HCT116 (cell line): ENCODE data around the gene PDXK. TPM values are rescaled to one million over a fixed set of nuclear protein-coding genes. Genes with fewer than 3 reads are reported as not detected.

Source experiments
- ATAC-seq: fragments of 200-7000 bp; cut with Tn5 transposase; 2 replicates; pipeline ENCODE4 v1.9.1; 2020; ENCODE audit warnings: mild to moderate bottlenecking, moderate library complexity
- BruUV-seq: library from RNA; stranded (reverse); fragments of 400-500 nt; replicated peaks from 2 replicates; lab custom pipeline; 2021; lab: Mats Ljungman, UMichigan
- CTCF ChIA-PET: fragments of 300-600 bp; sonication (Branson Sonifier 250); formaldehyde crosslinking; loops from one replicate; lab custom pipeline; 2021; ENCODE audit warnings: antibody characterized with exemption; lab: Charles Lee
- POLR2A ChIA-PET: fragments of 300-600, 350-600 bp; sonication (Branson Sonifier 250); formaldehyde crosslinking; loops from one replicate; lab custom pipeline; 2021; ENCODE audit warnings: antibody characterized with exemption; lab: Charles Lee
- RAD21 ChIA-PET, 2 experiments: fragments of 300-600 bp; sonication (Branson Sonifier 250); formaldehyde crosslinking; loops; one replicate each; lab custom pipeline; 2023; ENCODE audit warnings: low total read pairs in 2 of 2; ENCODE audit not compliant: uncharacterized antibody in 2 of 2, unreplicated experiment in 2 of 2, low non-redundant PET in 1 of 2; lab: Charles Lee
- DNase-seq: peaks from one replicate; pipeline ENCODE4 v3.0.0-alpha.2; 2010; ENCODE audit warnings: low read depth, low spot score
- H2AFZ ChIP-seq: fragments of 200-600 bp; shearing (Covaris generic), sonication (generic); 2 replicates; pipeline ENCODE4 v1.6.1; 2017; ENCODE audit warnings: low read depth, mixed run types, mixed read lengths, antibody characterized with exemption, low read length; ENCODE audit not compliant: poor library complexity, severe bottlenecking
- H3K27ac ChIP-seq: 2 replicates; pipeline ENCODE4 v1.5.1; 2012; ENCODE audit warnings: low read depth, low read length
- H3K27me3 ChIP-seq: fragments of 200-600 bp; sonication (generic); 2 replicates; pipeline ENCODE4 v1.6.1; 2016; ENCODE audit warnings: mixed run types, low read length, mixed read lengths; ENCODE audit not compliant: insufficient read depth
- H3K36me3 ChIP-seq, 2 experiments: fragments of 200-500 bp in 1 of 2; fragments of 200-600 bp in 1 of 2; sonication (Bioruptor generic) in 1 of 2; sonication (generic) in 1 of 2; 2 replicates each; pipeline versions ENCODE4 v1.5.1 to v1.6.1; 2014 to 2016; ENCODE audit warnings: low read length in 2 of 2, inconsistent platforms in 1 of 2, mixed read lengths in 1 of 2, mixed run types in 1 of 2; ENCODE audit not compliant: insufficient read depth in 2 of 2, control insufficient read depth in 1 of 2
- H3K4me1 ChIP-seq, 2 experiments: fragments of 200-600 bp in 1 of 2; sonication (generic) in 1 of 2; 2 replicates each; pipeline versions ENCODE4 v1.5.1 to v1.6.1; 2012 to 2017; ENCODE audit warnings: low read length in 2 of 2, inconsistent platforms in 1 of 2, mild to moderate bottlenecking in 1 of 2, mixed read lengths in 1 of 2, mixed run types in 1 of 2, moderate library complexity in 1 of 2; ENCODE audit not compliant: insufficient read depth in 2 of 2, control insufficient read depth in 1 of 2
- H3K4me2 ChIP-seq: fragments of 200-600 bp; sonication (generic); 2 replicates; pipeline ENCODE4 v1.6.1; 2017; ENCODE audit warnings: mixed run types, low read length, mixed read lengths
- H3K4me3 ChIP-seq, 2 experiments: fragments of 200-600 bp in 1 of 2; sonication (generic) in 1 of 2; replicated peaks in 1 of 2; 2 replicates each; pipeline ENCODE4 v1.5.1; 2011 to 2016; ENCODE audit warnings: low read length in 2 of 2, control low read depth in 1 of 2, low read depth in 1 of 2, mild to moderate bottlenecking in 1 of 2, mixed read lengths in 1 of 2, mixed run types in 1 of 2
- H3K79me2 ChIP-seq: fragments of 200-600 bp; sonication (generic); 2 replicates; pipeline ENCODE4 v1.6.1; 2017; ENCODE audit warnings: mild to moderate bottlenecking, mixed run types, low read length, moderate library complexity, mixed read lengths; ENCODE audit not compliant: insufficient read depth
- H3K9ac ChIP-seq: fragments of 200-600 bp; sonication (generic); 2 replicates; pipeline ENCODE4 v1.6.1; 2016; ENCODE audit warnings: low read length, mixed read lengths
- H3K9me2 ChIP-seq: fragments of 200-600 bp; sonication (generic), shearing (Covaris generic); 2 replicates; pipeline ENCODE4 v1.6.1; 2017; ENCODE audit warnings: mixed run types, mild to moderate bottlenecking, moderate library complexity; ENCODE audit not compliant: insufficient read depth
- H3K9me3 ChIP-seq, 2 experiments: fragments of 200-500 bp in 1 of 2; fragments of 200-600 bp in 1 of 2; sonication (Bioruptor generic) in 1 of 2; sonication (generic) in 1 of 2; 2 replicates each; pipeline ENCODE4 v1.6.1; 2014 to 2017; ENCODE audit warnings: low read length in 2 of 2, mixed read lengths in 2 of 2, inconsistent platforms in 1 of 2, low read depth in 1 of 2, mild to moderate bottlenecking in 1 of 2, mixed run types in 1 of 2, moderate library complexity in 1 of 2; ENCODE audit not compliant: control insufficient read depth in 1 of 2, insufficient read depth in 1 of 2
- H4K20me1 ChIP-seq: fragments of 200-600 bp; sonication (generic), shearing (Covaris generic); 2 replicates; pipeline ENCODE4 v1.6.1; 2017; ENCODE audit warnings: mixed run types, mild to moderate bottlenecking, moderate library complexity; ENCODE audit not compliant: insufficient read depth
- CEBPB ChIP-seq: IDR thresholded peaks from 2 replicates; pipeline ENCODE4 v1.6.1; 2012; ENCODE audit warnings: low read depth
- CTCF ChIP-seq, 3 experiments: fragments of 200-600 bp in 1 of 3; sonication (generic) in 1 of 3; IDR thresholded peaks in 2 of 3; conservative IDR thresholded peaks in 1 of 3; 2 replicates each; pipeline ENCODE4 v1.5.1; 2012 to 2017; ENCODE audit warnings: low read depth in 2 of 3, low read length in 2 of 3, antibody characterized with exemption in 1 of 3, borderline replicate concordance in 1 of 3, control low read depth in 1 of 3, mild to moderate bottlenecking in 1 of 3, mixed read lengths in 1 of 3, mixed run types in 1 of 3, moderate library complexity in 1 of 3; ENCODE audit not compliant: insufficient read depth in 1 of 3
- EGR1 ChIP-seq: IDR thresholded peaks from 2 replicates; pipeline ENCODE4 v1.6.1; 2012; ENCODE audit warnings: low read depth
- ELF1 ChIP-seq: IDR thresholded peaks from 2 replicates; pipeline ENCODE4 v1.6.1; 2012; ENCODE audit warnings: low read depth, borderline replicate concordance
- EZH2 ChIP-seq: fragments of 200-600 bp; sonication (generic); IDR thresholded peaks from 2 replicates; pipeline ENCODE4 v1.6.1; 2017; ENCODE audit warnings: antibody characterized with exemption, mixed run types
- EZH2phosphoT487 ChIP-seq: fragments of 200-600 bp; IDR thresholded peaks from 2 replicates; pipeline ENCODE4 v1.6.1; 2018; ENCODE audit warnings: antibody characterized with exemption, borderline replicate concordance
- FOSL1 ChIP-seq: IDR thresholded peaks from 2 replicates; pipeline ENCODE4 v1.6.1; 2012; ENCODE audit warnings: low read depth
- POLR2A ChIP-seq: IDR thresholded peaks from 2 replicates; pipeline ENCODE4 v1.7.0; 2011; ENCODE audit warnings: borderline replicate concordance; ENCODE audit not compliant: insufficient read depth, insufficient read length; ENCODE audit errors: extremely low read depth
- POLR2AphosphoS5 ChIP-seq: IDR thresholded peaks from 2 replicates; pipeline ENCODE4 v1.6.1; 2011; ENCODE audit warnings: mild to moderate bottlenecking, low read depth, low read length, moderate library complexity
- REST ChIP-seq: IDR thresholded peaks from 2 replicates; pipeline ENCODE4 v1.6.1; 2012; ENCODE audit warnings: low read depth
- SP1 ChIP-seq: IDR thresholded peaks from 2 replicates; pipeline ENCODE4 v1.6.1; 2012; ENCODE audit warnings: low read depth
- TCF7L2 ChIP-seq: IDR thresholded peaks from 2 replicates; pipeline ENCODE4 v1.7.0; 2011; ENCODE audit warnings: borderline replicate concordance, inconsistent platforms; ENCODE audit not compliant: insufficient read depth, insufficient read length; ENCODE audit errors: extremely low read depth
- YY1 ChIP-seq: IDR thresholded peaks from 2 replicates; pipeline ENCODE4 v1.6.1; 2011; ENCODE audit warnings: low read length, low read depth, moderate library complexity, mild to moderate bottlenecking; ENCODE audit not compliant: insufficient replicate concordance; ENCODE audit errors: extremely low read depth
- ZBTB33 ChIP-seq: IDR thresholded peaks from 2 replicates; pipeline ENCODE4 v1.6.1; 2011; ENCODE audit warnings: mild to moderate bottlenecking, low read length, moderate library complexity; ENCODE audit not compliant: insufficient replicate concordance; ENCODE audit errors: extremely low read depth
- intact Hi-C: fragments of 100-400 bp; cut with micrococcal nuclease; formaldehyde crosslinking; loops from 2 replicates; pipeline ENCODE4 v1.10.0; 2022
- total RNA-seq: library from RNA; stranded (reverse); gene quantifications from one replicate; pipeline ENCODE4 v1.2.1, GENCODE V29; 2021; ENCODE audit not compliant: unreplicated experiment

The PDXK gene
- total RNA-seq, 1 experiment from 2014 or later = 127 TPM

- no peaks in the 10 kb centered on the region for H3K27me3 ChIP-seq
- peaks cover 14% of the 10 kb centered on the region for H3K79me2 ChIP-seq
- no peaks in the 10 kb centered on the region for H3K9me2 ChIP-seq
- no peak overlapping the region for H3K4me3 ChIP-seq
- no peaks in the 10 kb centered on the region for H4K20me1 ChIP-seq
- no peak for DNase-seq
- ChIA-PET CTCF (no interaction called here), POLR2A (no interaction called here), RAD21 (no interaction called here)
- no peak overlapping the region for H2AFZ ChIP-seq
- no peak overlapping the region for H3K9ac ChIP-seq
- H3K36me3 ChIP-seq = no peaks in the 10 kb centered on the region; a peak in 1 of 4 replicates
- TF ChIP-seq CEBPB (no peak), ZBTB33 (no peak), EZH2phosphoT487 (no peak), EZH2 (no peak), YY1 (no peak), FOSL1 (no peak), SP1 (no peak), EGR1 (no peak), TCF7L2 (no peak), CTCF (IDR thresholded peaks at IDR 0.05 in 2 of 3, conservative IDR thresholded peaks at IDR 0.05 in 1 of 3; ENCODE audit: borderline replicate concordance in 1 of 3, insufficient read depth in 1 of 3, low read depth in 2 of 3, low read length in 2 of 3) (no peak), POLR2A (no peak), REST (no peak), POLR2AphosphoS5 (no peak), ELF1 (no peak)
- BruUV-seq = no TSS peak
- intact Hi-C loops = no loop called here
- H3K4me1 ChIP-seq = peaks cover 6 to 38% of the 10 kb centered on the region in 2 experiments; a peak in 3 of 4 replicates
- no peak overlapping the region for H3K27ac ChIP-seq
- no peaks in the 10 kb centered on the region for H3K9me3 ChIP-seq
- no peak overlapping the region for H3K4me2 ChIP-seq
- no peak for ATAC-seq
These were observed 60.7 kb downstream of the PDXK start for GRCh38 chr21:43779660-43780059.
